Hepatocyte (in vitro differentiated cells): ENCODE results near the gene ZNF76.

Experiments used
- CTCF ChIP-seq: fragments of 200-600 bp; sonication (generic); IDR thresholded peaks from 2 replicates; pipeline ENCODE4 v1.5.1; 2016; ENCODE audit warnings: antibody characterized with exemption, mild to moderate bottlenecking; ENCODE audit not compliant: poor library complexity
- EZH2 ChIP-seq: fragments of 200-600 bp; sonication (generic); IDR thresholded peaks from 2 replicates; pipeline ENCODE4 v1.6.1; 2016; ENCODE audit warnings: antibody characterized with exemption, mild to moderate bottlenecking, borderline replicate concordance

- no peak for TF ChIP-seq EZH2
- TF ChIP-seq CTCF: no peak
Observed at GRCh38 chr6:35216412-35216732, 43.2 kb upstream of the ZNF76 start.
